GM21825 (cell line): Measurements from ENCODE around the gene NCR3LG1.

Experiments used
- ATAC-seq: cut with Tn5 transposase; IDR thresholded peaks from one replicate; pipeline ENCODE4 v1.9.1; 2021; ENCODE audit warnings: mild to moderate bottlenecking, moderate library complexity; ENCODE audit not compliant: unreplicated experiment

NCR3LG1 gene

DNA sequence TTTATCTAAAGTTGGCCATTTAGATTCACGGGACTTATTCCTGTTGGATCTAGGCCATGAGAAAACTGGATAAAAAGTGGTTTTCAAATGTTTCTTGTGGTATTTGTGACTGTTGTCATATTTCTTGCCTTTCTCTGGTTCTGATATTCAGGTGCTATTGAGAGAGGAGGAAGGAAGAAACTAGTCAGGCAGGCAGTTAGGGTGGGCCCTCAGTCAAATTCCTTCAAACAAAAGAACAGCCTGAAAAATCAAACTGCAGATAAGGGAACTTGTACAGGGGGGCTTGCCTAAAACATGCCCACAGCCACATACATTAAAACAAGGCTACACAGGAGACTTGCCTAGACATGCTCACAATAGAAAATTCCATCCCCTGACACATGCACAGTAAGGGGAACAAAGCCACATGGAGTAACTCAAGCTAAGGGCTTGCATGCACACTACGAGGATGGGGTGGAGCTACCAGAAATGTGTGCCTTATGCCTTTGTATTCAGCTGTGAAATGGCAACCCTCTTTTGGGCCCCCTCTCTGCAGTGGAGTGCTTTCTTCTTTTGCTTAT lies 18.2 kb downstream of the NCR3LG1 start:
- ATAC-seq = no peak

DNA sequence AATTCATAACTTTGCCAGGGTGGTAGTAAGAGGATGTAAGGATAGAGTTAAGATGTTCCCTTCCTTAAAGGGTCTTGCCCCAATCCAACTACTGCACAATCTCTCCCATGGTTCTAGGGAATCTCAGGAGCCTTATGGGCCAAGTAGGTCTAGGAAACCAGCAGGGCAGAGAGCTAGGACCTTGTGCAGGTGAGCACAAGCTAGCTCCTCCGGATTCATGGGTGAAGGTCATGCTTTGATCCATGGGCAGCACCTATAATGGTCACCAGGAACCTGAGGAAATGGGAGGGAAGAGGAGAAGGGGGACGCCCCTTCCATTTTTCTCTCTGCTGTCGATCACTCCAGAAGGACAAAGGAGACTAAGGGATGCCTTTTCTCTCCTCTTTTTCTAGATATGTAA lies 20.0 kb downstream of the NCR3LG1 start:
- ATAC-seq = no peak

DNA sequence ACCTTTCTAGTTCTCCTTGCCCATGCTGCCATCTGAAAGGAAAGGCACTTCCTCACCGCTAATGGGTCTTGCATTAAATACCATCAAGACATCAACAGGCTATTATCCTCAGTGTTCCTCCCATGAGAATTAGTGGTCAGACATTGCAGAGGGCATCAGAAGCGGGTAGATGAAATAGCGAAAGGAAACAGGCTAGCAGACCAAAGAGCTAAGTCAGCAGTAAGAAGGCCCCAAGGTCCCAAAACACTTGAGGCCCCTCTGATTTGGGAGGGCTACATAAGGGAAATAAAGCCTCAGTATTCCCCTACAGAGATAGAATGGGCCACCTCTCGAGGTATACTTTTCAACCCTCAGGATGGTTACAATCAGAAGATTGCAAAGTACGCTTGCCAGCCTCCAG lies 23.9 kb downstream of the NCR3LG1 start:
- no peak for ATAC-seq

- no peak for ATAC-seq
These were observed 24.9 kb downstream of the NCR3LG1 start for GRCh38 chr11:17376493-17376892.

DNA sequence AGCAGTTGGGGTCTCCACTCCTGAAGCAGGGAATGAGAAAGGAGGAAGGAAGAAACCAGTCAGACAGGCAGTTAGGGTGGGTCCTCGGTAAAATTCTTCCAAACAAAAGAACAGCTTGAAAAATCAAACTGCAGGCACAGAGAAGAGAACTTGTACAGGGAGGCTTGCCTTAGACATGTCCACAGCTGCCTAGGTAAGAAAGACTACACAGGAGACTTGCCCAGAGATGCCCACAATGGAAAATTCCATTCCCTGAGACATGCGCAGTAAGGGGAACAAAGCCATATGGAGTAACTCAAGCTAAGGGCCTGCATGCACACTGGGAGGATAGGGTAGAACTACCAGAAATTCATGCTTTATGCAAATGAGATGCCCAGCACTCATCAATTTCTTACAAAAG lies 27.1 kb downstream of the NCR3LG1 start:
- ATAC-seq = no peak

GRCh38 chr11:17379383-17380180 lies 28.0 kb downstream of the NCR3LG1 start:
- ATAC-seq = no peak

DNA sequence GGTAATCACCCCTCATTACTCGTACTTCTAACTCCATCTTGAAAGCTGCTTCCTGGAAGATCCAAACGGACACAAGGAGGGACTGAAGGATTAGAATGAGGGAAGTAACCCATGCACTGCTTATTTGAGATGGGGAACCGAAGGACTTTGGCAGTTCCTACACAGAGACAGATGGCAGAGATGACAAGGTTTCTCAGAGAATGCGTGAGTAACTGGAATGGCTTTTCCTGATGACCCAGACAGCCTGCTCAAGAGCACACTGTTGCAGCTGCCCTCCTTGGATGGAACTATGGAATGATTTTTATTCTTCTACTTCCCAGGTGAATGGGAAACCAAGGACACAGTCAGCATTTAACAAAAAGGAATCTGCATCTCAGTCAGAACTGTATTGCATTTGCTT lies 29.6 kb downstream of the NCR3LG1 start:
- ATAC-seq = no peak

DNA sequence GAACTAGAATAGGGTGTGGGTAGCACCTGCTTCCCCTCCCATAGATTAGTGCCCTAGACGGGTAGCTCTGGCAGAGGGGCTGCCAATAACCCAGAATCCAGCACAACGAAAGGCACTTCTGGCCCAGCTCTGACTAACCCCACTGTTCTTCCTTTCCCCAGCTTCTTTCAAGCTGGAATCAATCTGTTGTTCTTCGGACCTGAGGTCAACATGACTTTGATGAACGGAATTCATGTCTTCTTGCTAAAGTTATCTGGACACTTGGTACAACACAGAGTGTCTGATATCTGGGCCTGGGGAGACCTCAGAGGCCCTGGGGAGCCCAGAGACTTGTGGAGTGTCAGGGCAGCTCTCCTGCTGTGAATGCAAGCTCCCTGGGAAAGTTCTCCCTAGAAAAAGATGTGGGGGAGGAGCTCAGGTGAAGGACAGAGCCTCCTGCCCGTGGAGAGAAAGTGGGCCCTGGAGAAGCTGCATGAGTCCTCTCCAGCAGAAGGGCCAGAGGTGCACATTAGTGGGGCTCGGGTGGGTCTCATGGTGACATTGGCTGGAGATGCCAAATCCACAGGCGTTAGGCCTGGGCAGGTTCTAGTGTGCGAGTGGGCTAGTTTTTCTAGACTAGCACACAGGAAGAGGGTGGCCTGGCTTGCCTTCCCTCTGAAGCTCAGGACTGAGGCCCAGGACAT lies 30.6 kb downstream of the NCR3LG1 start:
- no peak for ATAC-seq

- no peak for ATAC-seq
These were observed 31.9 kb downstream of the NCR3LG1 start for GRCh38 chr11:17383461-17383860.

DNA sequence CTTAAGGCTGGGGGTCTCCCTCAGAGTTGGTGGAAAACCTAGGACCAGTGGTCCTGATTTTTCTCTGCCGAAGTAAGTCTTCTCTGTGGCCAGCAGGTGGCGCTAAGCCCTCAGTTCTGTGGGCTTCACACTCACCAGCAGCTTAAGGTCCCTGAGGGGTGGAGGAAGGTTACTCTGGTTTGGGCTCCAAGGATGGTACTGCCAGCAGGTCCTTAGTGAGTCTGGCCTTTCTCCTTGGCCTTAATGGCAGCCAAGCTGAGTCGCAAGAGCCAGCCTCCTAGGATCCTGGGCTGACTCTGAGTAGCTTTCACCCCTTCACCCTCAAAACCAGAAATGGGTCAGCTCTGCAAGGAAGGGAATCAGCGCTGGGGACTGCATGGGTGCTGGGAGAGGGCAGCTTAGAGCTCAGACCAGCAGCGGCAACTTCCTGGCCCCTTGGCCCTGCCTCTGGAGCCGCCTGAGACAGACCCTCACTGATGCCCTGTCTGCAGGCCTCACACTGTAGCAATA lies 32.5 kb downstream of the NCR3LG1 start:
- peak; percentile 53 for ATAC-seq

GRCh38 chr11:17385492-17385891 lies 33.9 kb downstream of the NCR3LG1 start:
- no peak for ATAC-seq

- ATAC-seq = no peak
These were observed 34.3 kb downstream of the NCR3LG1 start for GRCh38 chr11:17385926-17386325.

DNA sequence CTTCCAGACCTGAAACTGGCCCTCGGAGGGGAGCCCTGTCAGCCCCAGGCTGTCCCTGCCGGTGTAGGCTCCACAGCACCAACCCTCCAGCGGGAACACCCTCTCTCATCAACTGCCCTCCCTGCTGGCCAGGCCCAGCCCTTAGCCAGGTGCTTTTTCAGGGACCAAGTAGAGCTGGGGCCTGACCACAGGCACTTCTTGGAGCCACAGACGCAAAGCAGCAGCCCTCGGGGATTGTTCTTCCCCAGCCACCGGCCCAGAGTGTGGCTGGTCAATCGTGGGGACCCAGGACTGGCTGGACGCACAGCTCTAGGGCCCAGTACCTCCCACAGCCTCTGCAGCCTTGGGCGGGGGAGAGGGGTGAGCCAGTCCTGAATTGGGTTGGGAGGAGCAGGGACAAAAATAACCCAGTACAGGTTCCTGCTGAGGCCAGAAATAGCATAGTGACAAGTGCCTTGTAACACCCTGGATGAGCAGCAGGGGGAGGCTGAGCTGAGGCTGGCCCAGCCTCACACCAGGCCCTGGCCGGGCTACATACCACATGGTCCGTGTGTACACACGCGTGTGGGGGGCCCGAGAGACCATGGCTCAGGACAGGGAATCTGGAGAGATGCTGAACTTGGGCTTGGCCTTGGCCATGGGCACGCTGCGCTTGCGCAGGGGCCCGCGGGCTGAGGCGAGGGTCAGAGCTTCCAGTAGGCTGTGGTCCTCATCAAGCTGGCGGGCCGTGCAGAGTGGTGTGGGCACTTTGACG lies 34.9 kb downstream of the NCR3LG1 start:
- peak; percentile 51 for ATAC-seq

DNA sequence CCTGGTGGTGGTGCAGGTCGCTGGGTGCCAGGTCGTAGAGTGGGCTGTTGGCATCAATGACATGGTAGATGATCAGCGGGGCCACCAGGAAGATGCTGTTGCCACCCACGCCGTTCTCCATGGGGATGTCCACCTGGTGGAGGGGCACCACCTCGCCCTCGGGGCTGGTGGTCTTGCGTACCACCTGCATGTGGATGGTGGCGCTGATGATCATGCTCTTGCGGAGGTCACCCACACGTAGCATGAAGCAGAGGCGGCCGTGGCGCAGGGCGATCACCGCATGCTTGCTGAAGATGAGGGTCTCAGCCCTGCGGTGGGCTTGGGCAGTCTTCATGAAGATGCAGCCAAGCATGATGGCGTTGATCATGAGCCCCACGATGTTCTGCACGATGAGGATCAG lies 35.7 kb downstream of the NCR3LG1 start:
- ATAC-seq = no peak

GRCh38 chr11:17387811-17388210 lies 36.2 kb downstream of the NCR3LG1 start:
- ATAC-seq = no peak

- ATAC-seq = peak; percentile 39
These were observed 37.1 kb downstream of the NCR3LG1 start, which contains the start of gene KCNJ11 for GRCh38 chr11:17388609-17389210. TSS of gene KCNJ11 (minus strand) at chr11:17388659. CDS start at chr11:17388091, 568 bp downstream.

DNA sequence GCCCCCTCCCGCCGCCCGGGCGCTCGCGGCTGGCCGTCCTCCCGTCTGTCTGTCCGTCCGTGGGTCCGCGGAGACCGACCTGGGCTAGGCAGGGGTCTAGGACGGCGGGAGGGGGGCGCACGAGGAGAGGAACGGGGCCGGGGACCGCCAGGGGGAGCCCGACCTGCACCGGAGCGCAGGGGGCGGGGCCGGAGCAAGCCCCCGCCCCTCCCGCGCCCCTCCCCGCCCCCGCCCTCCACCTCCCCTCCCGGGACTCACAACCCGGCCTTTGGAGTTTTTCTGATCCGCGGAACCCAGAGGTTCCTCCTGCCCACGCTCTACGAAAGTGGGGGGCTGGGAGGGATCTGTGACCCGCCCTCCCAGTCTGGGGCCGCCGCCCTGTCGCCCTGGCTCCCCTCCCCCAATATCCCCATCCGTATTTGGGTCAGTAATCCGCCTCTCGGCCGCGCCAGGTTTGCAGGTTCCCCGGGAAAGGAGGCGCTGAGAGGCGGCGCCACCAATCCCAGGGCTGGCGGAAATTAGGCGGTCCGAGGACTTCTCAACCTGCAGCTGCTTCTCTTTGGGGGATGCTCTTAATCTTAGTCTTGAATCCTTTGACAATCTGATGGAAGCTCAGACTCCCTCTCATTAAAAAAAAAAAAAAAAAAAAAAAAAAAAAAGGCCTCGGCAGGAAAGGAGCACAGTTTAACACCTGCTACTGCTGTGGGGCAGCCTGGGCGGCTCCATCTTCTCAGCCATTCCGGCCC lies 37.8 kb downstream of the NCR3LG1 start:
- peak; percentile 66 for ATAC-seq

DNA sequence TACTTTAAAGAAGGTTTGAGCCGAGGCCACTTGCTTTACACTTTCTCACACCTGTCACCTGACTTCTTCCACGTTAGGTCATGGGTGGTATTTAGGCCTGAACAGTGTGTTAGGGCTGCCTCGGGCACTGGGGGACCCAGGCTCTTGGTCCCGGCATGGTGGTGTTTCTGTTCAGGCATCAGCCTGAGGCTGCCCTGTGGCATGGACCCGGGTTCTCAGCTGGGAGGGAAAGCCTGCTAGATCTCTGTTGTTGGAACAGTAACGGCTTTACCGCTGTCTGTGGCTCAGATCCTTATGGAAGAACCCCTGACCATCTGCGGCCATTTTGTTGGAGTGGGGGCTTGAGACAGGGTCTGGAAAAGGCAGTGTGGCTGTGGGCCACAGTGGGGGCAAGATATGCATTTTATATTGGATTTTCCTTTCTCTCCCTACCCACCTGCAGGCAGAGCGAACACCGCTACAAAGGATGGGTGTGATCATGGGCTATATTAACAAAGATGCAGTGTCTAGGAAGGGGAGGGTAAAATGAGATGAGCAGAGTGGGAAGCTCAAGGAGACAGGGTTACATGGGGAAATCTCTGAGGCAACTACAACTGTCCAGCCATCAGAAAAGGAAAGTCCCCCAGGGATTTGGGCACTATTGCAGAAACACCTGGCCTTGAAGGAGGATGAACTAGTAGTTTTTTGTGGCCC lies 38.5 kb downstream of the NCR3LG1 start:
- ATAC-seq = no peak
